HepG2 (cell line): ENCODE measurements around the gene INPP1. TPM values are rescaled to one million over a fixed set of nuclear protein-coding genes. Genes with fewer than 3 reads are reported as not detected.

ENCODE experiments used
- ATAC-seq: fragments of 200-7000 bp; cut with Tn5 transposase; 3 replicates; pipeline ENCODE4 v1.9.1; 2020; ENCODE audit warnings: mild to moderate bottlenecking, moderate library complexity
- BruUV-seq: library from RNA; stranded (reverse); fragments of 400-500 nt; replicated peaks from 2 replicates; lab custom pipeline; 2021; lab: Mats Ljungman, UMichigan
- CTCF ChIA-PET: fragments of 300-600 bp; formaldehyde crosslinking; extraction: SDS; loops from one replicate; lab custom pipeline; 2021; ENCODE audit warnings: low total read pairs, inconsistent platforms, low intra/inter-chr PET ratio; lab: Yijun Ruan, JAX
- POLR2A ChIA-PET: fragments of 350-600 bp; sonication (Branson Sonifier 250); formaldehyde crosslinking; loops from one replicate; lab custom pipeline; 2020; ENCODE audit warnings: antibody characterized with exemption, inconsistent platforms; lab: Yijun Ruan, JAX
- DNase-seq: peaks from one replicate; pipeline ENCODE4 v3.0.0-alpha.2; 2015; ENCODE audit warnings: low spot score
- FAIRE-seq: peaks from 3 replicates; lab custom pipeline; 2011; peaks lifted over from hg19 to GRCh38; lab: Jason Lieb, UNC
- H2AFZ ChIP-seq: one replicate; pipeline ENCODE4 v1.6.1; 2011; ENCODE audit warnings: low read length, inconsistent platforms
- H3K27ac ChIP-seq: fragments of 300-600 bp; 3 replicates; pipeline ENCODE4 v1.8.0; 2011; ENCODE audit warnings: mixed run types, mild to moderate bottlenecking, mixed read lengths, low read length, inconsistent platforms; ENCODE audit not compliant: insufficient read depth; ENCODE audit errors: extremely low read length
- H3K27me3 ChIP-seq, 2 experiments: fragments of 200-600 bp in 1 of 2; 2 replicates in 1 of 2; 3 replicates in 1 of 2; pipeline versions ENCODE4 v1.6.0 to v1.8.0; 2011; ENCODE audit warnings: low read length in 2 of 2, mild to moderate bottlenecking in 2 of 2, moderate library complexity in 2 of 2, inconsistent platforms in 1 of 2; ENCODE audit not compliant: insufficient read depth in 2 of 2, control insufficient read depth in 1 of 2
- H3K36me3 ChIP-seq, 2 experiments: fragments of 200-600 bp in 1 of 2; replicated peaks in 1 of 2; 2 replicates in 1 of 2; 3 replicates in 1 of 2; pipeline versions ENCODE4 v1.5.1 to v1.8.0; 2011; ENCODE audit warnings: low read length in 2 of 2, inconsistent platforms in 1 of 2; ENCODE audit not compliant: insufficient read depth in 2 of 2, control insufficient read depth in 1 of 2
- H3K4me1 ChIP-seq: 2 replicates; pipeline ENCODE4 v1.5.1; 2012; ENCODE audit warnings: low read length, inconsistent platforms; ENCODE audit not compliant: insufficient read depth
- H3K4me2 ChIP-seq: 2 replicates; pipeline ENCODE4 v1.6.0; 2011; ENCODE audit warnings: low read depth, low read length, inconsistent platforms
- H3K4me3 ChIP-seq, 3 experiments: fragments of 200-600 bp in 1 of 3; sonication (generic), shearing (Covaris generic) in 1 of 3; replicated peaks in 1 of 3; 2 replicates each; pipeline ENCODE4 v1.5.1; 2011 to 2016; ENCODE audit warnings: low read length in 3 of 3, inconsistent platforms in 2 of 3, low read depth in 2 of 3, mild to moderate bottlenecking in 2 of 3, control low read depth in 1 of 3, mixed read lengths in 1 of 3; ENCODE audit not compliant: insufficient read depth in 1 of 3
- H3K79me2 ChIP-seq: one replicate; pipeline ENCODE4 v1.6.1; 2011; ENCODE audit warnings: low read length, inconsistent platforms; ENCODE audit not compliant: insufficient read depth
- H3K9ac ChIP-seq: 2 replicates; pipeline ENCODE4 v1.6.0; 2011; ENCODE audit warnings: mild to moderate bottlenecking, low read depth, low read length, inconsistent platforms; ENCODE audit not compliant: insufficient read depth
- H3K9me3 ChIP-seq: 2 replicates; pipeline ENCODE4 v1.5.1; 2012; ENCODE audit warnings: mild to moderate bottlenecking, low read length
- H4K20me1 ChIP-seq: 2 replicates; pipeline ENCODE4 v1.6.0; 2011; ENCODE audit warnings: inconsistent platforms, mild to moderate bottlenecking, low read length, moderate library complexity; ENCODE audit not compliant: insufficient read depth
- ATF1 ChIP-seq: IDR thresholded peaks from 2 replicates; pipeline ENCODE4 v1.6.1; 2016; ENCODE audit warnings: mild to moderate bottlenecking, control low read depth
- ATF7 ChIP-seq, 2 experiments: fragments of 450-650 bp in 1 of 2; sonication (generic) in 1 of 2; formaldehyde crosslinking in 1 of 2; IDR thresholded peaks; 2 replicates each; pipeline versions ENCODE4 v1.4.0 to v1.6.1; 2016 to 2020; ENCODE audit warnings: antibody characterized with exemption in 1 of 2, mild to moderate bottlenecking in 1 of 2, missing genetic modification reagents in 1 of 2
- MLXIP ChIP-seq: sonication (generic); formaldehyde crosslinking; IDR thresholded peaks from 2 replicates; pipeline ENCODE4 v1.9.0; 2021; ENCODE audit warnings: missing genetic modification reagents, borderline replicate concordance
- NFYB ChIP-seq: sonication (generic); formaldehyde crosslinking; IDR thresholded peaks from 2 replicates; pipeline ENCODE4 v1.4.0; 2020; ENCODE audit warnings: missing genetic modification reagents
- RAD21 ChIP-seq: fragments of 450-650 bp; formaldehyde crosslinking; IDR thresholded peaks from 2 replicates; pipeline ENCODE4 v1.5.0; 2020; ENCODE audit warnings: mild to moderate bottlenecking
- SAP130 ChIP-seq: IDR thresholded peaks from 2 replicates; pipeline ENCODE4 v1.6.1; 2016; ENCODE audit warnings: low read depth
- SMC3 ChIP-seq: IDR thresholded peaks from 2 replicates; pipeline ENCODE4 v1.6.1; 2011; ENCODE audit warnings: low read length, improper control_type of control experiment
- STAG1 ChIP-seq: sonication (generic); formaldehyde crosslinking; IDR thresholded peaks from 2 replicates; pipeline ENCODE4 v1.4.0; 2020; ENCODE audit warnings: missing genetic modification reagents
- ZKSCAN1 ChIP-seq: fragments of 150-350 bp; IDR thresholded peaks from 2 replicates; pipeline ENCODE4 v1.6.1; 2014; ENCODE audit warnings: low read length
- ZNF414 ChIP-seq: sonication (generic); formaldehyde crosslinking; IDR thresholded peaks from 2 replicates; pipeline ENCODE4 v1.5.0; 2020; ENCODE audit warnings: missing genetic modification reagents
- ZNF513 ChIP-seq: sonication (generic); formaldehyde crosslinking; conservative IDR thresholded peaks from 2 replicates; pipeline ENCODE4 v1.5.0; 2020; ENCODE audit warnings: missing genetic modification reagents
- WGBS: methylation state at CpG from one replicate; pipeline ENCODE4 v1.1.6; 2017; ENCODE audit warnings: low lambda C conversion rate; 5-methylcytosine and 5-hydroxymethylcytosine counted together
- in situ Hi-C: cut with HindIII; loops from 2 replicates; pipeline ENCODE4 v1.10.0; 2017; ENCODE audit warnings: low pct_unique_long_range_greater_than_20kb; ENCODE audit not compliant: extremely low pct_ligation_motif_present
- intact Hi-C: fragments of 100-400 bp; cut with micrococcal nuclease; formaldehyde crosslinking; loops from one replicate; pipeline ENCODE4 v1.10.0; 2022; ENCODE audit not compliant: unreplicated experiment
- polyA plus RNA-seq, 8 experiments: library from polyadenylated mRNA; depleted of rRNA in 3 of 8; stranded (reverse) in 7 of 8; unstranded in 1 of 8; fragments of >200 nt; fragmentation: Illumina TruSeq in 4 of 8; extraction: Trizol in 4 of 8; gene quantifications; 2 replicates each; pipeline versions ENCODE4 v1.2.1 to v1.2.3, GENCODE V29; 2011 to 2016; ENCODE audit warnings: low read depth in 4 of 8, missing spikeins in 1 of 8, mixed read lengths in 1 of 8; ENCODE audit not compliant: insufficient read depth in 1 of 8
- total RNA-seq, 5 experiments: library from RNA; depleted of rRNA; stranded (reverse); fragments of >200 nt; fragmentation: Illumina TruSeq; extraction: Trizol; gene quantifications; 2 replicates each; pipeline ENCODE4 v1.2.3, GENCODE V29; 2016; ENCODE audit warnings: low read depth in 1 of 5

INPP1 gene
- total and polyA plus RNA-seq, 2 of the 13 experiments (the other 11 are each of a cell fraction or from before 2014, with no cell fraction given) = 10.0 to 13.3 TPM

GRCh38 chr2:190327867-190328572 lies 15.4 kb upstream of the INPP1 start:
- Histone ChIP-seq H3K4me2 (no peak overlapping the region), H3K4me3 (no peak overlapping the region), H3K27me3 (no peaks in the 10 kb centered on the region), H3K79me2 (no peaks in the 10 kb centered on the region), H3K36me3 (no peaks in the 10 kb centered on the region), H3K27ac (no peak overlapping the region), H3K9ac (no peak overlapping the region), H4K20me1 (no peaks in the 10 kb centered on the region), H3K4me1 (peaks cover 10% of the 10 kb centered on the region), H3K9me3 (no peaks in the 10 kb centered on the region), H2AFZ (no peak overlapping the region)
- WGBS = 64% methylated on average over 4 of the region's 4 CpGs
- intact Hi-C loops (loop anchor here (1.0 kb wide), 2 partner anchors 44 to 183 kb away; no protein-coding TSS in a partner anchor), in situ Hi-C loops (loop anchor here (25.0 kb wide), 1 partner anchor 184 kb away; no protein-coding TSS in a partner anchor)
- peak; percentile 84 for TF ChIP-seq ATF7 (IDR thresholded peaks at IDR 0.05)
- TF ChIP-seq ATF7 (CRISPR knock-in tag; IDR thresholded peaks at IDR 0.05) = no peak
- TF ChIP-seq ZNF513 (CRISPR knock-in tag) = no peak
- TF ChIP-seq ZKSCAN1 = peak; percentile 29; the same call in 1 of the 2 replicates
- DNase-seq = no peak
- BruUV-seq = no TSS peak
- CTCF ChIA-PET = interaction anchor here (1.6 kb wide), 1 partner anchor 44 kb away, joined by 9 read pairs; no protein-coding TSS in a partner anchor
- POLR2A ChIA-PET = no interaction called here
- FAIRE-seq = no peak
- no peak for ATAC-seq

GRCh38 chr2:190328573-190329147 lies 14.7 kb upstream of the INPP1 start:
- ChIA-PET CTCF (interaction anchor here (1.6 kb wide), 1 partner anchor 44 kb away, joined by 9 read pairs; no protein-coding TSS in a partner anchor), POLR2A (no interaction called here)
- Histone ChIP-seq H3K9me3 (no peaks in the 10 kb centered on the region), H3K36me3 (no peaks in the 10 kb centered on the region), H3K79me2 (no peaks in the 10 kb centered on the region), H3K27ac (no peak overlapping the region), H3K4me3 (no peak overlapping the region), H3K4me1 (peaks cover 16% of the 10 kb centered on the region), H4K20me1 (no peaks in the 10 kb centered on the region), H3K4me2 (no peak overlapping the region), H2AFZ (no peak overlapping the region), H3K27me3 (no peaks in the 10 kb centered on the region), H3K9ac (no peak overlapping the region)
- intact Hi-C loops (loop anchor here (1.0 kb wide), 2 partner anchors 44 to 183 kb away; no protein-coding TSS in a partner anchor), in situ Hi-C loops (loop anchor here (25.0 kb wide), 1 partner anchor 184 kb away; no protein-coding TSS in a partner anchor)
- peak; percentile 51 for ATAC-seq
- FAIRE-seq = no peak
- peak; percentile 47 for DNase-seq
- no TSS peak for BruUV-seq
- WGBS = 97% methylated on average over 3 of the region's 3 CpGs
- TF ChIP-seq ZNF414 (CRISPR knock-in tag) (no peak), SAP130 (CRISPR knock-in tag) (peak; percentile 19; the same call in 1 of the 2 replicates), MLXIP (CRISPR knock-in tag) (no peak), SMC3 (peak; percentile 31; the same call in 1 of the 2 replicates), STAG1 (CRISPR knock-in tag) (peak; percentile 75), ATF1 (peak; percentile 27; the same call in 1 of the 2 replicates), RAD21 (peak; percentile 37; the same call in 1 of the 2 replicates), NFYB (CRISPR knock-in tag) (no peak)
